Nephron progenitor cell (in vitro differentiated cells): Measurements from ENCODE around the gene MAMLD1.

Experiments
- DNase-seq: peaks from one replicate; pipeline ENCODE4 v3.0.0; 2021
- H3K27ac Mint-ChIP-seq: 2 replicates; pipeline ENCODE4 v1.8.0; 2021; ENCODE audit warnings: mild to moderate bottlenecking, moderate library complexity, mixed read lengths
- H3K27me3 Mint-ChIP-seq: 2 replicates; pipeline ENCODE4 v1.8.0; 2021; ENCODE audit warnings: mild to moderate bottlenecking, low read depth, mixed read lengths; ENCODE audit not compliant: poor library complexity
- H3K36me3 Mint-ChIP-seq: 2 replicates; pipeline ENCODE4 v1.8.0; 2021; ENCODE audit warnings: low read depth, mixed read lengths
- H3K4me1 Mint-ChIP-seq: 2 replicates; pipeline ENCODE4 v1.8.0; 2021; ENCODE audit warnings: mixed read lengths
- H3K4me3 Mint-ChIP-seq: 2 replicates; pipeline ENCODE4 v1.8.0; 2021; ENCODE audit warnings: mild to moderate bottlenecking, moderate library complexity, mixed read lengths
- H3K9me3 Mint-ChIP-seq: 2 replicates; pipeline ENCODE4 v1.8.0; 2021; ENCODE audit warnings: mild to moderate bottlenecking, moderate library complexity, mixed read lengths
- TF ChIP-seq, protein P1 (sequence below): fragments of 200-600 bp; sonication (generic); IDR thresholded peaks from 2 replicates; pipeline ENCODE4 v1.5.0; 2021; ENCODE audit warnings: antibody characterized with exemption

The MAMLD1 gene

DNA sequence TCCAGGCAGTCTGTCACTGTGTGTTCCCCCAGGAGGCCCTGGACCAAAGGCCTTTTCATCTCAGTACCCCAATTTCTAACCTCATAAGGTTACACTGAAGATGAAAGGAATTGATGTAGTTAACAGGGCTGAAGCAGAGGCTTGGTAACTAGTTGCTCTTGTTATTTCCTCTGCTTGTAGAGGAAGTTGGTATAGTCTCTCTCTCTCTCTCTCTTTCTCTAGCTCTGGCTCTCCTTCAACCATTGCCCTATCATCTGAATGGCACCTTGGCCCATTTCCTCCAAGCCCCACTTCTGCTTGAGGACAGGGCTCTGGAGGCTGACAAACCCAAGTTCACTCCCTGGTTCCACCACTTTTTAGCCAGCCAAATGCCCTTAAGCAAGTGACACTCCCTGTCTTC is 96.1 kb downstream of the MAMLD1 start:
- TF ChIP-seq, protein P1, sequence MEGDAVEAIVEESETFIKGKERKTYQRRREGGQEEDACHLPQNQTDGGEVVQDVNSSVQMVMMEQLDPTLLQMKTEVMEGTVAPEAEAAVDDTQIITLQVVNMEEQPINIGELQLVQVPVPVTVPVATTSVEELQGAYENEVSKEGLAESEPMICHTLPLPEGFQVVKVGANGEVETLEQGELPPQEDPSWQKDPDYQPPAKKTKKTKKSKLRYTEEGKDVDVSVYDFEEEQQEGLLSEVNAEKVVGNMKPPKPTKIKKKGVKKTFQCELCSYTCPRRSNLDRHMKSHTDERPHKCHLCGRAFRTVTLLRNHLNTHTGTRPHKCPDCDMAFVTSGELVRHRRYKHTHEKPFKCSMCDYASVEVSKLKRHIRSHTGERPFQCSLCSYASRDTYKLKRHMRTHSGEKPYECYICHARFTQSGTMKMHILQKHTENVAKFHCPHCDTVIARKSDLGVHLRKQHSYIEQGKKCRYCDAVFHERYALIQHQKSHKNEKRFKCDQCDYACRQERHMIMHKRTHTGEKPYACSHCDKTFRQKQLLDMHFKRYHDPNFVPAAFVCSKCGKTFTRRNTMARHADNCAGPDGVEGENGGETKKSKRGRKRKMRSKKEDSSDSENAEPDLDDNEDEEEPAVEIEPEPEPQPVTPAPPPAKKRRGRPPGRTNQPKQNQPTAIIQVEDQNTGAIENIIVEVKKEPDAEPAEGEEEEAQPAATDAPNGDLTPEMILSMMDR, result no peak
- Mint-ChIP-seq H3K27me3 (no peaks in the 10 kb centered on the region), H3K9me3 (peaks cover 43% of the 10 kb centered on the region), H3K4me1 (no peaks in the 10 kb centered on the region), H3K27ac (peak overlapping the region; percentile 50), H3K36me3 (no peaks in the 10 kb centered on the region), H3K4me3 (no peak overlapping the region)
- no peak for DNase-seq

- H3K9me3 Mint-ChIP-seq, result peaks cover 43% of the 10 kb centered on the region
These were observed 96.9 kb downstream of the MAMLD1 start for GRCh38 chrX:150460063-150460462.

GRCh38 chrX:150460781-150461180 is 97.7 kb downstream of the MAMLD1 start:
- no peak for DNase-seq
- TF ChIP-seq, protein P1, result no peak
- H3K27me3 Mint-ChIP-seq, result no peaks in the 10 kb centered on the region
- H3K36me3 Mint-ChIP-seq, result no peaks in the 10 kb centered on the region
- no peak overlapping the region for H3K4me3 Mint-ChIP-seq
- peaks cover 7% of the 10 kb centered on the region for H3K4me1 Mint-ChIP-seq
- H3K27ac Mint-ChIP-seq, result no peak overlapping the region
- H3K9me3 Mint-ChIP-seq, result peaks cover 48% of the 10 kb centered on the region

More at GRCh38 chrX:150460063-150460462, 96.9 kb downstream of the MAMLD1 start:
- Mint-ChIP-seq H3K27ac (no peak overlapping the region), H3K36me3 (no peaks in the 10 kb centered on the region), H3K4me1 (peaks cover under 1% of the 10 kb centered on the region), H3K4me3 (no peak overlapping the region), H3K27me3 (no peaks in the 10 kb centered on the region)
- DNase-seq, result no peak
- TF ChIP-seq, protein P1, result no peak

DNA sequence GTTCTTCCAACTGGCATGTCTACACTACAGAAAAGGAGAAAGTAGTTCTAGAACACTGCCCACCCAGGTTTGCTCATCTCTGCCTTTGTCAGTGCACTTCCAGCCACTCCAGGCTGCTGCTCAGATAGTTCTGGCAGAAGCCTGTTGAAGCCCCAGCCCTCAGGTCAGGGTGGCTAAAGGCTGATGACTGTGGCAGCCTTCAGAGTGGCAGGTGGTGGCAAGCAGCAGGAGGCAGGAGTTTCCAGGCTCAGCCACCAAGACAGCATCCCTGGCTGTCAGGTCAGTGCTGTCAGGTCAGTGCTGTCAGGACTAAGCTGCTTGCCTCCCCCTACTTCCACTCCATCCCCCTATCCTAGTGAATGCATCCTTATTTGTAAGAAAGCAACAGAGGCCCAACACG is 100.4 kb downstream of the MAMLD1 start:
- peaks cover 40% of the 10 kb centered on the region for H3K9me3 Mint-ChIP-seq
- H3K4me3 Mint-ChIP-seq, result no peak overlapping the region

DNA sequence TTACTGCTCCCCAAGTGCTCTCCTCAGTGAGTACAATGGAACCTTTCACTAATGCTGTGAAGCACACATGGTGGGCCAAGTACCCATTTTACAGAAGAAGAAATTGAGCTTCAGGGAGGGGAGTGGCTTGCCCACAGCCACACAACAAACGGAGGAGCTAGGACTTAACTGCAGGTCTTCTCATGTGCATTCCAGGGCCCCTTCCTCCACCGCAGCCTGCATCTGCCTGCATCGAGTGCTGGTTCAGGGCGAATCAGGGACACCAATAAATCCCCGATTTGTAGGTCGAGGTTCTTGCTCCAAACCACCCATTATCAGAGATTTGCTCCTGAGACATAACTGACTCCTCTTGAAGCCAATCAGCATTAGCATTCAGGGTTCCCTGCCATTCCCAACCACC is 100.9 kb downstream of the MAMLD1 start:
- Mint-ChIP-seq H3K9me3 (peaks cover 45% of the 10 kb centered on the region), H3K36me3 (no peaks in the 10 kb centered on the region), H3K27me3 (no peaks in the 10 kb centered on the region), H3K27ac (no peak overlapping the region), H3K4me3 (no peak overlapping the region), H3K4me1 (peaks cover 7% of the 10 kb centered on the region)
- no peak for DNase-seq
- TF ChIP-seq, protein P1, result no peak

More for the DNA sequence above, 100.4 kb downstream of the MAMLD1 start:
- DNase-seq, result no peak
- H3K27me3 Mint-ChIP-seq, result no peaks in the 10 kb centered on the region
- H3K4me1 Mint-ChIP-seq, result peaks cover 7% of the 10 kb centered on the region
- TF ChIP-seq, protein P1, result no peak
- H3K36me3 Mint-ChIP-seq, result no peaks in the 10 kb centered on the region
- no peak overlapping the region for H3K27ac Mint-ChIP-seq

DNA sequence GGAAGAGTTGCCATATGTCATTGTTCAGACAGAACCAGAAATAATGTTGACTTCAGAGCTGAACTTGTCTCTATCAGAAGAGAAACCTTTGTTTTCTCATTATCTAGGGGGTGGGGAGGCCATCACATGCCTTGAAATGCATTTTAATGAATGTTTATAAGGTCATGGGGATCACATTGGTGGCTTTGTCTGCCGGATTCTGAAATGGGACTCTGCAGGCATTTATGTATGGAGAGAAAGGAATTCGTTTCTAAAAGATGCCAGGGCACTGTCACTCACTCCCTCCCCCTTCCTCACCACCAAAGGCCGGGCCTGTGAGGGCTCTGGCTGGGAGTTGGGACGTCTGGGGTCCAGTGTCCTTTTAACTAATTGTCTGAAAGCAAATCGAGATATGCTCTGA is 102.2 kb downstream of the MAMLD1 start:
- DNase-seq, result no peak
- H3K4me1 Mint-ChIP-seq, result peaks cover 7% of the 10 kb centered on the region
- peaks cover 52% of the 10 kb centered on the region for H3K9me3 Mint-ChIP-seq
- no peak overlapping the region for H3K4me3 Mint-ChIP-seq
- H3K36me3 Mint-ChIP-seq, result no peaks in the 10 kb centered on the region
- TF ChIP-seq, protein P1, result no peak
- H3K27ac Mint-ChIP-seq, result no peak overlapping the region
- no peaks in the 10 kb centered on the region for H3K27me3 Mint-ChIP-seq
